ENCODE results near the gene CCNY.
"Not testable (repeated sequence)": the region's sequence is repeated elsewhere in the genome, so short reads cannot be mapped to it uniquely, and the experiment has no call there.

CCNY gene

DNA sequence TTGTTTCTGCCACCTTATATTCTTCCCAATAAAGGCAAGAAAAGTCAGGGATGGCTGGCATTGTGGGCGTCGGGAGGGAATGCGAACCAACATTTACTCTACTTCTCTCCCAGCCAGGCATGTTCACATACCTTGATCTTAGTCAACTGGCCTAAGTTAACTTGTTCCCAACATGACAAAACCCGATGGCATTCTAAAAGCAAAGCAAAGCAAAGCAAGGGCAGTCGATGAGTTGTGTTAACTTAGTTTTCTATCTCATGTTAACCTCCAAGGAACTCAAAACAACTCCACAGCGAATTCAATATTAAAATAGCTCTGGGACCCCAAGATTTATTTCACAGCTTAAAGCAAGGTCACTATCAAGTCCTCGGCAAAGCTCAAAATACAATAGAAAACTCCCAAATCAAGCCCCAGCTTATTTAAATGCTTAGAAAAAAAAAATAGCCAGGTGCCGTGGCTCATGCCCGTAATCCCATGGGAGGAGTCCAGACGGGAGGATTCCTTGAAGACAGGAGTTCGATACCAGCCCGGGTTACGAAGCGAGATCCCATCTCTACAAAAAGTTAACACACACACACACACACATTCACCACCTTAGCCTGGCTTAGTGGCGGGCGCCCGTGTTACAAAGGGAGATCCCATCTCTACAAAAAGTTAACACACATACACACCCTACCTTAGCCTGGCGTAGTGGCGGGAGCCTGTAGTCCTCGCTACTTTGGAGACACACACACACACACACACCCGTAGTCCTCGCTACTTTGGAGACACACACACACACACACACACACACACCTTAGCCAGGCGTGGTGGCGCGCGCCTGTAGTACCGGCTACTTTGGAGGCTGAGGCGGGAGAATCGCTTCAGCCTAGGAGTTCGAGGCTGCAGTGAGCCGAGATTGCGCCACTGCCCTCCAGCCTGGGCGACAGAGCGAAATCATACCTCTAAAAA lies 901 bp upstream of the CCNY start:
- DNase-seq, result no peak

GRCh38 chr10:35336921-35337823 lies 863 bp downstream of the CCNY start:
- peak; percentile 80 for DNase-seq

GRCh38 chr10:35339942-35340341 lies 3.6 kb downstream of the CCNY start:
- no peak for DNase-seq

- DNase-seq, result no peak
Measured at GRCh38 chr10:35340975-35341374, 4.7 kb downstream of the CCNY start.

DNA sequence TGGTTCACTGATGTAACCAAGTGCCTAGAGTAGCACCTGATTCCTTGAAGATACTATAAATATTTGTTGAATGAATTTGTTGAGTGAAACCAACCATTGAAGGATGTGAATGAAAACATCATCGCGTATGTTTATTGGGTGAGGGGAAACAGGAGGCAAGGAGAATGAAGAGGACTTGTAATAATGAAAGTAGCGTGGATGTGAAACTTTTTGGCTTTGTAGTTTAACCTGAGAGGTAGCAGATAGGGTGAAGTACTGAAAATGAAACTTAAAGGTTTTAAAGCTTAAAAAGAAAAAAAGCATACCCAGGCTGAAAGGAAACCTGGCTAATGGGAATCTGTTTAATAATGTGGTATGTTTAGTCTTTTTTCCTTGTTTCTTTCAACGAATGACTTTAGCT lies 5.2 kb downstream of the CCNY start:
- DNase-seq, result no peak

DNA sequence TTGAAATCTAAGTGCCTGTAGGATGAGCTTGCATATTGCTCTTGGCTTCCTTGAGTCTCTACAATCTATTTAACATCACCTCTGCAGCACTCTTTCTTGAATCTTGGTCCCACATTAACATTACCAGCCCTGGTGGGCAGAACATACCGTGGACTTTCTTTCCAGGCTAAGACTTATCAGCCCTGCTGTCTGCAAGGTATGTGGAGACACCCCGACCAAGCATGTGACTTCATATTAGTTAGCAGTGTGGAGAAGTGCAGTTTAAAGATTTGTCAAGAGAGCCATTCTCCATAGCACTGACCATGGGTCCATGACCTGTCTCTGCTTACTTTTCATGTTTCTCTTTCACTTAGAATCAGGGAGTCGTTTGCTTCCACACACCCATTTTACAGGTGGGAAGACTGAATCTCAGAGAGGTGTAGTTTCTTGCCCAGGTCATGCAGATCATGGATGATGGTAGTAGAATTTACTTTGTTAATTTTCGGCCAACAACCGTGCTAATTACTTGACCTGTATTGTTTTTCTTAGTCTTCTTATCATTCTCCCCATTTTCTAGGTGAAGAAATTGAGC lies 6.0 kb downstream of the CCNY start:
- DNase-seq, result no peak

GRCh38 chr10:35343739-35344138 lies 7.4 kb downstream of the CCNY start:
- DNase-seq, result no peak

- no peak for DNase-seq
Measured at GRCh38 chr10:35345383-35345742, 9.1 kb downstream of the CCNY start.

DNA sequence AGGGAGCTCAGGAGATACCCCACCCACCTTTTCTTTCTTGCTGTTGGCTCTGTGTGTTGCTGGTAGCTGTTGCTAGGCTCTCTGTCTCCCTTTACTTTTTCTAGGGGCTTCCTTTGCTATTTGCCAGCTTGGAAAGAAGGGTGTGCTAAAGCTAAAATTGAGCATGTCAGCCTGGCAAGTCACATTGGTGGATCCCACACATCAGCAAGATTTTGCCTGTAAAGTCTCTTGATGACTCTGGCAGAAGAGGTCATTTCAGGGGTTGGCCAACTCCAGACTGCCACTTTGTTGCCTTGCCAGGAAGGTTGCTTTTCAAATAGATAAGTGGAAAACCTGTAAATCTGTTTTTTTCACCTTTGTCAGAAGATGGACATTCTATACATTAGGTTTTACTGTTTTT lies 9.9 kb downstream of the CCNY start:
- DNase-seq, result no peak

DNA sequence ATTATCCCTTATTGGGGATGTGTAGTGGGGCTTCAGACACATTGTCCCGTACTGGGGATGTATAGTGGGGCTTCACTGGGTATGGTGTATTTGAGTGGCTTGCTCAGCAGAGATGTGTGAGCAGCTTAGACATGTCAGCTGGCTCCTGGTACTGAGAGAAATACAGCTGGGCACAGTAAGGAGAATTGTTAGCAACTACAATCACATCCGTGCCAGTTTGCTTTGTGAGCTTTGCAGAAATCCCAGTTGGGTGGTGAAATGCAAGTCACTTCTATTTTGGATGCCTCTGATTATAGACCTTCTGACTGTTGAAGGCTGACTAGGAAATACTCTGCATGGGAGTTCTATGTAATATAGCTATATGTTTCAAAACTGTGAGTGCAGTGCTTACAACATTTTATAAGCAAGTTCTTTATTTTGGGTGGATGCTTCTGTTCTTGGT lies 10.8 kb downstream of the CCNY start:
- DNase-seq, result no peak

GRCh38 chr10:35347899-35348608 lies 11.7 kb downstream of the CCNY start:
- no peak for DNase-seq

DNA sequence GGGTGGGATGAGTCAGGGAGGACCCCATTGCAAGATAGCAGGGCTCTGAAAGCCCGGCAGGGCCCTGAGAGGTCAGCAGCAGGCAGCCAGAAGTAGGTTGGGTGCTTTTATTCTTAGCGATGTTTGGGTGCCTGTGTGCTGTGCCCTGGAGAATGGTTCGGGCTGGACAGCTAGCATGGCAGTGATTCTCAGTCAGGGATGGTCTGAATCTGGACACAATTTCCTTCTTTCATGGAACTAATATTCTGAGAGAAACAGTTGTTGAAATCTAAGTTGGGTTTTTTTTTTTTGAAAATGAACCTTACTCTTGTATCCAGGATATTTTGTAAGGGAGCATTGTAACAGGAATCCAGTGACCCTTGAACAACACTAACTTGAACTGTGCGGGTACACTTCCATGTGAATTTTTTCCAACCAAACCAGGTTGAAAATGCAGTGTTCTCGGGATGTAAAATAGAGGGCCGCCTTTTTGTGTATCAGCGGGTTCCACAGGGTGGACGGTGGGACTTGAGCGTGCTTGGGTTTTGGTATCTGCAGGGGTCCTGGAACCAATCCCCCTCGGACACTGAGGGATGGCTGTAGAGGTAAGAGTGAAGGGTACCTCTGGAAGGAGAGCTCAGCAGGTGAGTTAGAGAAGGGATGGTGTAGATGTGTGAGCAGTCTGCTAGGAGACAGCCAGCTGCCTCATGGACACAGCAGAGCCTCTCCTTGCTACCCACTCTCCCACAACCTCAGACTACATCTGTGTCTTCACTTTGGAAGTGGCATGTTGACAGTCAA lies 12.5 kb downstream of the CCNY start:
- no peak for DNase-seq

GRCh38 chr10:35349389-35349915 lies 13.1 kb downstream of the CCNY start:
- no peak for DNase-seq

- no peak for DNase-seq
Measured at GRCh38 chr10:35351021-35351420, 14.7 kb downstream of the CCNY start.

DNA sequence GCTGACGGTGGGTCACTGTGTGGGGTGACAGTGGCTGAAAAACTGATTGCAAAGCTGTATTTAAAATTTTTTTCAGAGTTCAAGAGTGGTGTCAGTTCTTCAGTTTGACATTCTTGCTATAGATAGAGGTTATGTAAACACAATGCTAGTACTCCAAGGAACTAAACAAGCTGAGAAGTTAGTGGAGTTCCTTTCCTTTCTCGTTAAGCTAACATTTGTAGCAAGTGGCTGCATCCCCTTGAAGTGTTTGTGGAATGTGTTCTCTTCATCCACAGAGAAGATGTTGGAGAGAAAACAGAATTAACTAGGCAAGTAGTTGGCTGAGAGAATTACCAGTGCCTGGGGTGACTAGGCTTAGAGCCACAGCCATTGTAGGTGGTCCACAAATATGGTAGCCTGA lies 15.8 kb downstream of the CCNY start:
- DNase-seq, result no peak

DNA sequence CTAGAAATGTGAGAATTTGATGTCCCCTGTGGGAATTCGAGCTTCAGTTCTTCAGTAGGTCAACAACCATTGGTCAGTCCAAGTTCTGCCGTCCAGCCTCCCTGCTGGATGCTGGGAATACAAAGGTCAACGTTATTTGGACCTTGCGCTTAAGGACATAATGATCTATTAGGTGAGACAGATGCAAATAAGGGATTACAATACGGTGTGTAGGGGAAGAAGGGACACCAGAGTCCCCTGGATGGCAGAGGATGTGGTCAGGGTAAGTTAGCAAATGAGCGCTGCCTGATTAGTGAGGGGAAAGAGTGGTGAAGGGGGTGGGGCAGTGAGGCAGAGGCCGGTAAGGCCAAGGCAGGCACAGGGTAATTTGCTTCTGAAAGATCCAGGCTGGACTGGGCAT lies 16.2 kb downstream of the CCNY start:
- DNase-seq, result no peak

- DNase-seq, result no peak
Measured at GRCh38 chr10:35353395-35353794, 17.1 kb downstream of the CCNY start.

DNA sequence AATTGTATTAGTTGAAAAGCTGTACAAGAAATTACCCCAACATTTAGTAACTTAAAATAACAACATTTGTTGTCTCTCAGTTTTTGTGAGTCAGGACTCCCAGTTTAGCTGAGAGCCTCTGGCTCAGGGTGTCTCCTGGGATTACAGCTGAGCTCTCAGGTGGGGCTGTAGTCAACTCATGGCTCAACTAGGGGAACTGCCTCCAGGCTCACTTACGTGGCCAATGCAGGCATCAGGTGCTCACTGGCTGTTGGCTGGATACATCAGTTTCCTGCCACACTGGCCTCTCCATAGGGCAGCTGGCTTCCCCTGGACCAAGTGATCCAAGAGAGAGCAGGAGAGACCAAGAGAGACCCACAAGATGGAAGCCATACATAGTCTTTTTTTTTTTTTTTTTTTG lies 17.5 kb downstream of the CCNY start:
- no peak for DNase-seq

GRCh38 chr10:35354257-35354656 lies 17.9 kb downstream of the CCNY start:
- not testable (repeated sequence) for DNase-seq

GRCh38 chr10:35355971-35356724 lies 19.8 kb downstream of the CCNY start:
- DNase-seq, result no peak

GRCh38 chr10:35356725-35357092 lies 20.4 kb downstream of the CCNY start:
- DNase-seq, result no peak
